Neuron (in vitro differentiated cells): ENCODE measurements around the gene TMCO1.
"Not testable (repeated sequence)": the region's sequence is repeated elsewhere in the genome, so short reads cannot be mapped to it uniquely, and the experiment has no call there.

Experiments used
- H2AFZ ChIP-seq: one replicate; pipeline ENCODE4 v1.6.1; 2013; ENCODE audit warnings: low read depth, mild to moderate bottlenecking, inconsistent platforms, low read length, moderate library complexity
- H3K27me3 ChIP-seq: one replicate; pipeline ENCODE4 v1.6.1; 2013; ENCODE audit warnings: low read length; ENCODE audit not compliant: insufficient read depth
- H3K36me3 ChIP-seq: one replicate; pipeline ENCODE4 v1.6.1; 2013; ENCODE audit warnings: low read length; ENCODE audit not compliant: insufficient read depth
- H3K4me1 ChIP-seq: one replicate; pipeline ENCODE4 v1.6.1; 2013; ENCODE audit warnings: low read length; ENCODE audit not compliant: insufficient read depth
- H3K4me3 ChIP-seq: 2 replicates; pipeline ENCODE4 v1.5.1; 2013; ENCODE audit warnings: mild to moderate bottlenecking, low read length, moderate library complexity
- H3K9me3 ChIP-seq: one replicate; pipeline ENCODE4 v1.6.1; 2013; ENCODE audit warnings: low read length

TMCO1 gene

GRCh38 chr1:165772739-165773138, 4.1 kb upstream of the TMCO1 start:
- H3K9me3 ChIP-seq, result no peaks in the 10 kb centered on the region
- no peak overlapping the region for H3K4me3 ChIP-seq
- H2AFZ ChIP-seq, result no peak overlapping the region
- H3K4me1 ChIP-seq, result peaks cover 7% of the 10 kb centered on the region
- H3K36me3 ChIP-seq, result peaks cover 10% of the 10 kb centered on the region
- H3K27me3 ChIP-seq, result no peaks in the 10 kb centered on the region

- no peak overlapping the region for H3K4me3 ChIP-seq
- H3K9me3 ChIP-seq, result no peaks in the 10 kb centered on the region
- H3K36me3 ChIP-seq, result peaks cover 48% of the 10 kb centered on the region
- H3K27me3 ChIP-seq, result no peaks in the 10 kb centered on the region
- H2AFZ ChIP-seq, result no peak overlapping the region
- peaks cover 9% of the 10 kb centered on the region for H3K4me1 ChIP-seq
These were observed 4.4 kb downstream of the TMCO1 start for GRCh38 chr1:165764277-165764676.

- H3K9me3 ChIP-seq, result no peaks in the 10 kb centered on the region
- peaks cover 54% of the 10 kb centered on the region for H3K36me3 ChIP-seq
- no peak overlapping the region for H2AFZ ChIP-seq
- H3K4me1 ChIP-seq, result peaks cover 9% of the 10 kb centered on the region
- H3K4me3 ChIP-seq, result no peak overlapping the region
- H3K27me3 ChIP-seq, result no peaks in the 10 kb centered on the region
These were observed 5.2 kb downstream of the TMCO1 start for GRCh38 chr1:165763442-165763841.

- peaks cover 3% of the 10 kb centered on the region for H3K4me1 ChIP-seq
- H3K27me3 ChIP-seq, result no peaks in the 10 kb centered on the region
- H3K9me3 ChIP-seq, result no peaks in the 10 kb centered on the region
- no peak overlapping the region for H3K4me3 ChIP-seq
- H2AFZ ChIP-seq, result no peak overlapping the region
- H3K36me3 ChIP-seq, result peaks cover 55% of the 10 kb centered on the region
These were observed 5.9 kb downstream of the TMCO1 start for GRCh38 chr1:165762725-165763124.

GRCh38 chr1:165759095-165759494, 9.6 kb downstream of the TMCO1 start:
- no peak overlapping the region for H2AFZ ChIP-seq
- no peak overlapping the region for H3K4me3 ChIP-seq
- H3K9me3 ChIP-seq, result no peaks in the 10 kb centered on the region
- H3K4me1 ChIP-seq, result no peaks in the 10 kb centered on the region
- H3K36me3 ChIP-seq, result peaks cover 33% of the 10 kb centered on the region
- no peaks in the 10 kb centered on the region for H3K27me3 ChIP-seq

GRCh38 chr1:165755393-165756010, 13.2 kb downstream of the TMCO1 start:
- peaks cover 32% of the 10 kb centered on the region for H3K36me3 ChIP-seq
- H3K27me3 ChIP-seq, result no peaks in the 10 kb centered on the region
- H3K9me3 ChIP-seq, result no peaks in the 10 kb centered on the region
- H3K4me3 ChIP-seq, result no peak overlapping the region
- H3K4me1 ChIP-seq, result no peaks in the 10 kb centered on the region
- no peak overlapping the region for H2AFZ ChIP-seq

- H3K27me3 ChIP-seq, result no peaks in the 10 kb centered on the region
- H3K36me3 ChIP-seq, result peaks cover 30% of the 10 kb centered on the region
- no peaks in the 10 kb centered on the region for H3K9me3 ChIP-seq
- H3K4me1 ChIP-seq, result no peaks in the 10 kb centered on the region
- H2AFZ ChIP-seq, result no peak overlapping the region
- H3K4me3 ChIP-seq, result no peak overlapping the region
These were observed 14.7 kb downstream of the TMCO1 start for GRCh38 chr1:165753934-165754333.

GRCh38 chr1:165748550-165748949, 20.1 kb downstream of the TMCO1 start:
- no peak overlapping the region for H3K4me3 ChIP-seq
- H3K4me1 ChIP-seq, result no peaks in the 10 kb centered on the region
- H3K9me3 ChIP-seq, result no peaks in the 10 kb centered on the region
- no peak overlapping the region for H2AFZ ChIP-seq
- no peaks in the 10 kb centered on the region for H3K27me3 ChIP-seq
- H3K36me3 ChIP-seq, result peaks cover 27% of the 10 kb centered on the region

GRCh38 chr1:165747632-165748447, 20.8 kb downstream of the TMCO1 start:
- Histone ChIP-seq H3K4me3 (no peak overlapping the region), H3K36me3 (peaks cover 26% of the 10 kb centered on the region), H3K4me1 (no peaks in the 10 kb centered on the region), H2AFZ (no peak overlapping the region), H3K9me3 (no peaks in the 10 kb centered on the region), H3K27me3 (no peaks in the 10 kb centered on the region)

GRCh38 chr1:165744913-165745312, 23.8 kb downstream of the TMCO1 start:
- H3K36me3 ChIP-seq, result peaks cover 46% of the 10 kb centered on the region
- not testable (repeated sequence) for H3K9me3 ChIP-seq

GRCh38 chr1:165742194-165742593, 26.5 kb downstream of the TMCO1 start:
- no peak overlapping the region for H2AFZ ChIP-seq
- peaks cover 2% of the 10 kb centered on the region for H3K9me3 ChIP-seq
- H3K27me3 ChIP-seq, result no peaks in the 10 kb centered on the region
- H3K4me3 ChIP-seq, result no peak overlapping the region
- H3K36me3 ChIP-seq, result peaks cover 37% of the 10 kb centered on the region
- no peaks in the 10 kb centered on the region for H3K4me1 ChIP-seq

More at GRCh38 chr1:165744913-165745312, 23.8 kb downstream of the TMCO1 start:
- not testable (repeated sequence) for H3K4me1 ChIP-seq, H3K27me3 ChIP-seq, H2AFZ ChIP-seq, H3K4me3 ChIP-seq

GRCh38 chr1:165738794-165739193, 29.9 kb downstream of the TMCO1 start:
- Histone ChIP-seq H3K27me3 (no peaks in the 10 kb centered on the region), H3K4me1 (no peaks in the 10 kb centered on the region), H2AFZ (no peak overlapping the region), H3K9me3 (peaks cover 6% of the 10 kb centered on the region), H3K36me3 (peaks cover 37% of the 10 kb centered on the region), H3K4me3 (no peak overlapping the region)

- Histone ChIP-seq H2AFZ (no peak overlapping the region), H3K36me3 (peaks cover 37% of the 10 kb centered on the region), H3K27me3 (no peaks in the 10 kb centered on the region), H3K4me1 (no peaks in the 10 kb centered on the region), H3K4me3 (no peak overlapping the region), H3K9me3 (peaks cover 6% of the 10 kb centered on the region)
These were observed 31.5 kb downstream of the TMCO1 start for GRCh38 chr1:165737196-165737595.
